ENCODE results near the gene GFRA4.

GFRA4 gene

GRCh38 chr20:3696200-3696599 lies 33.0 kb upstream of the GFRA4 start:
- FAIRE-seq (no peak), DNase-seq (ENCODE audit: insufficient read length, low spot score) (no peak)

- no peak for FAIRE-seq
- DNase-seq (ENCODE audit: insufficient read length, low spot score), result no peak
Observed at GRCh38 chr20:3694864-3695263, 31.7 kb upstream of the GFRA4 start.

GRCh38 chr20:3693376-3693775 lies 30.2 kb upstream of the GFRA4 start:
- FAIRE-seq, result no peak
- DNase-seq (ENCODE audit: insufficient read length, low spot score), result no peak

- DNase-seq (ENCODE audit: insufficient read length, low spot score) (no peak), FAIRE-seq (no peak)
Observed at GRCh38 chr20:3692706-3693294, 29.6 kb upstream of the GFRA4 start.

GRCh38 chr20:3691897-3692296 lies 28.7 kb upstream of the GFRA4 start:
- FAIRE-seq, result no peak
- no peak for DNase-seq (ENCODE audit: insufficient read length, low spot score)

- DNase-seq (ENCODE audit: insufficient read length, low spot score), result no peak
- FAIRE-seq, result no peak
Observed at GRCh38 chr20:3691306-3691705, 28.1 kb upstream of the GFRA4 start.

GRCh38 chr20:3690413-3690812 lies 27.2 kb upstream of the GFRA4 start:
- FAIRE-seq, result no peak
- DNase-seq (ENCODE audit: insufficient read length, low spot score), result no peak

- DNase-seq (ENCODE audit: insufficient read length, low spot score) (no peak), FAIRE-seq (no peak)
Observed at GRCh38 chr20:3689978-3690377, 26.8 kb upstream of the GFRA4 start.

GRCh38 chr20:3687655-3688054 lies 24.5 kb upstream of the GFRA4 start:
- DNase-seq (ENCODE audit: insufficient read length, low spot score) (no peak), FAIRE-seq (no peak)

- DNase-seq (ENCODE audit: insufficient read length, low spot score) (no peak), FAIRE-seq (no peak)
Observed at GRCh38 chr20:3686867-3687321, 23.7 kb upstream of the GFRA4 start.

GRCh38 chr20:3686421-3686820 lies 23.2 kb upstream of the GFRA4 start:
- no peak for FAIRE-seq
- DNase-seq (ENCODE audit: insufficient read length, low spot score), result no peak

GRCh38 chr20:3685341-3685740 lies 22.1 kb upstream of the GFRA4 start:
- DNase-seq (ENCODE audit: insufficient read length, low spot score) (no peak), FAIRE-seq (no peak)

GRCh38 chr20:3681931-3682781 lies 19.0 kb upstream of the GFRA4 start, which contains the start of gene ADAM33:
Gene ADAM33, minus strand, starts transcription at chr20:3682010. Its CDS starts 6 bp downstream, at chr20:3682004.
- DNase-seq (ENCODE audit: insufficient read length, low spot score) (no peak), FAIRE-seq (no peak)

GRCh38 chr20:3681352-3681930 lies 18.2 kb upstream of the GFRA4 start:
- FAIRE-seq (no peak), DNase-seq (ENCODE audit: insufficient read length, low spot score) (no peak)

- FAIRE-seq, result no peak
Observed at GRCh38 chr20:3680701-3681351, 17.6 kb upstream of the GFRA4 start.

GRCh38 chr20:3679749-3680700 lies 16.8 kb upstream of the GFRA4 start:
- DNase-seq (ENCODE audit: insufficient read length, low spot score) (no peak), FAIRE-seq (no peak)

More at GRCh38 chr20:3680701-3681351, 17.6 kb upstream of the GFRA4 start:
- DNase-seq (ENCODE audit: insufficient read length, low spot score), result no peak

- FAIRE-seq, result no peak
- no peak for DNase-seq (ENCODE audit: insufficient read length, low spot score)
Observed at GRCh38 chr20:3678856-3679720, 15.9 kb upstream of the GFRA4 start.

- no peak for FAIRE-seq
- DNase-seq (ENCODE audit: insufficient read length, low spot score), result no peak
Observed at GRCh38 chr20:3678198-3678597, 15.0 kb upstream of the GFRA4 start.

GRCh38 chr20:3677733-3678132 lies 14.5 kb upstream of the GFRA4 start:
- FAIRE-seq, result no peak
- no peak for DNase-seq (ENCODE audit: insufficient read length, low spot score)

Data from GM19239 (cell line).